Measurements from ENCODE around the gene ZGPAT.
"Not testable (repeated sequence)": the region's sequence is repeated elsewhere in the genome, so short reads cannot be mapped to it uniquely, and the experiment has no call there.

ZGPAT gene

DNA sequence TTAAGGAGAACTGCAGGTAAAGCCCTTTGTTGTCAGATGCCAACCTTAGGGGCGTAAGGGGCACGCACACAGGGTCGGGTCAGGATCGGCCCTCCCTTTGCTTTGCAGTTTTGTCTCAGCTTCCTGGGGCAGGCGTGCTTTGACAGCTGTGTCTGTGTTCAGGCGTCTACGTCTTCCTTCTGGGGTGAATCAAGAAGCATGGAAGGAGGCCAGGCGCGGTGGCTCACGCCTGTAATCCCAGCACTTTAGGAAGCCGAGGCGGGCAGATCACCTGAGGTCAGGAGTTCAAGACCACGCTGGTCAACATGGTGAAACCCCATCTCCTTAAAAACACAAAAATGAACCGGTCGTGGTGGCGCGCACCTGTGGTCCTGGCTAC, 1.3 kb downstream of the ZGPAT start:
- Histone ChIP-seq H3K27ac (no peak overlapping the region), H3K36me3 (ENCODE audit: insufficient read depth, low read length) (peaks cover 44% of the 10 kb centered on the region), H3K9me3 (ENCODE audit: low read depth, low read length) (peaks cover 8% of the 10 kb centered on the region; the same call in 1 of the 2 replicates), H3K4me3 (peak overlapping the region; percentile 96; the same call in 1 of the 2 replicates), H3K9ac (ENCODE audit: insufficient read length) (no peak overlapping the region)
- TF ChIP-seq EZH2 (IDR thresholded peaks at IDR 0.05) (no peak), POLR2AphosphoS5 (IDR thresholded peaks at IDR 0.05; ENCODE audit: borderline replicate concordance, low read depth, low read length) (no peak), FOXP2 (optimal IDR thresholded peaks at IDR 0.05; ENCODE audit: control extremely low read depth, extremely low read length, insufficient read depth) (no peak)
- DNase-seq (ENCODE audit: low read depth, low spot score): no peak

- Histone ChIP-seq H3K27ac (no peak overlapping the region), H3K9ac (ENCODE audit: insufficient read length) (no peak overlapping the region), H3K9me3 (ENCODE audit: low read depth, low read length) (peaks cover 14% of the 10 kb centered on the region), H3K4me3 (no peak overlapping the region), H3K36me3 (ENCODE audit: insufficient read depth, low read length) (peaks cover 56% of the 10 kb centered on the region)
- TF ChIP-seq FOXP2 (optimal IDR thresholded peaks at IDR 0.05; ENCODE audit: control extremely low read depth, extremely low read length, insufficient read depth): no peak
- TF ChIP-seq EZH2 (IDR thresholded peaks at IDR 0.05): no peak
- no peak for TF ChIP-seq POLR2AphosphoS5 (IDR thresholded peaks at IDR 0.05; ENCODE audit: borderline replicate concordance, low read depth, low read length)
- no peak for DNase-seq (ENCODE audit: low read depth, low spot score)
Measured at GRCh38 chr20:63711085-63711645, 3.3 kb downstream of the ZGPAT start.

DNA sequence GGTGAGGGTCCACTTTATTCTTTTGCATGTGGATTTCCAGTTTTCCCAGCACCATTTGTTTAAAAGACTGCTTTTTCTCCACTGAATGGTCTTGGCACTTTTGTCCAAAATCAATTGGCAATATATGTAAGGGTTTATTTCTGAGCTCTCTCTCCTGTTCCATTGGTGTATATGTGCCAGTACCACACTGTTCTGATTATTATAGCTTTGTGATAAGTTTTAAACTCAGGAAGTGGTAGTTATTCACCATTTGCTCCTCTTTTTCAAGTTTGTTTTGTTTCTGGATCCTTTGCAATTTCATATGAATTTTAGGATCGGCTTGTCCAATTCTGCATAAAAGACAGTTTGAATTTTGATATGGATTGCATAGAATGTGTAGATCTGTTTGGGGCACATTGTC, 4.4 kb downstream of the ZGPAT start:
- peak overlapping the region; percentile 7; the same call in 1 of the 2 replicates for H3K4me3 ChIP-seq
- TF ChIP-seq EZH2 (IDR thresholded peaks at IDR 0.05) (no peak), POLR2AphosphoS5 (IDR thresholded peaks at IDR 0.05; ENCODE audit: borderline replicate concordance, low read depth, low read length) (no peak), FOXP2 (optimal IDR thresholded peaks at IDR 0.05; ENCODE audit: control extremely low read depth, extremely low read length, insufficient read depth) (no peak)
- H3K9me3 ChIP-seq (ENCODE audit: low read depth, low read length): peaks cover 14% of the 10 kb centered on the region
- no peak overlapping the region for H3K27ac ChIP-seq
- H3K9ac ChIP-seq (ENCODE audit: insufficient read length): no peak overlapping the region
- peaks cover 60% of the 10 kb centered on the region for H3K36me3 ChIP-seq (ENCODE audit: insufficient read depth, low read length)
- DNase-seq (ENCODE audit: low read depth, low spot score): no peak

DNA sequence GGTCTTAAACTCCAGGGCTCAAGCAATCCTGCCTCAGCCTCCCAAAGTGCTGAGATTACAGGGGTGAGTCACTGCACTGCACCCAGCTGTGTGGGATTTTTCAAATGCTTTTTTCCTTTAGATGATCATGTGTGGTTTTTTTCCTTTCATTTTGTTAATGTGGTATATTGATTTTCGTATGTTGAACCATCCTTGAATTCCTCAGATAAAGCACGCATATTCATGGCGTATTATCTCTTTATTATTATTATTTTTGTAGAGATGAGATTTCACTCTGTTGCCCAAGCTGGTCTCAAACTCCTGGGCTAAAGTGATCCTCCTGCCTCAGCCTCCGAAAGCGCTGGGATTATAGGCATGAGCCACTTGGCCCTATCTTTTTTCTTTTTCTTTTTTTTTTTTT, 7.0 kb downstream of the ZGPAT start:
- no peak overlapping the region for H3K9ac ChIP-seq (ENCODE audit: insufficient read length)
- peaks cover 21% of the 10 kb centered on the region for H3K9me3 ChIP-seq (ENCODE audit: low read depth, low read length)
- DNase-seq (ENCODE audit: low read depth, low spot score): no peak
- TF ChIP-seq POLR2AphosphoS5 (IDR thresholded peaks at IDR 0.05; ENCODE audit: borderline replicate concordance, low read depth, low read length): no peak
- TF ChIP-seq FOXP2 (optimal IDR thresholded peaks at IDR 0.05; ENCODE audit: control extremely low read depth, extremely low read length, insufficient read depth): no peak
- no peak for TF ChIP-seq EZH2 (IDR thresholded peaks at IDR 0.05)
- H3K36me3 ChIP-seq (ENCODE audit: insufficient read depth, low read length): peaks cover 85% of the 10 kb centered on the region
- H3K27ac ChIP-seq: no peak overlapping the region
- no peak overlapping the region for H3K4me3 ChIP-seq

- H3K36me3 ChIP-seq (ENCODE audit: insufficient read depth, low read length): peaks cover 59% of the 10 kb centered on the region
Measured at GRCh38 chr20:63718996-63719395, 11.2 kb downstream of the ZGPAT start.

GRCh38 chr20:63722967-63723622, 15.3 kb downstream of the ZGPAT start:
- H3K36me3 ChIP-seq (ENCODE audit: insufficient read depth, low read length): peaks cover 30% of the 10 kb centered on the region
- not testable (repeated sequence) for DNase-seq (ENCODE audit: low read depth, low spot score); H3K4me3 ChIP-seq; H3K9ac ChIP-seq (ENCODE audit: insufficient read length); H3K27ac ChIP-seq; H3K9me3 ChIP-seq (ENCODE audit: low read depth, low read length)

More at GRCh38 chr20:63718996-63719395, 11.2 kb downstream of the ZGPAT start:
- H3K9ac ChIP-seq (ENCODE audit: insufficient read length): no peak overlapping the region
- no peak overlapping the region for H3K27ac ChIP-seq
- peaks cover 13% of the 10 kb centered on the region for H3K9me3 ChIP-seq (ENCODE audit: low read depth, low read length)
- no peak overlapping the region for H3K4me3 ChIP-seq
- TF ChIP-seq FOXP2 (optimal IDR thresholded peaks at IDR 0.05; ENCODE audit: control extremely low read depth, extremely low read length, insufficient read depth): no peak
- TF ChIP-seq EZH2 (IDR thresholded peaks at IDR 0.05): no peak
- no peak for TF ChIP-seq POLR2AphosphoS5 (IDR thresholded peaks at IDR 0.05; ENCODE audit: borderline replicate concordance, low read depth, low read length)
- no peak for DNase-seq (ENCODE audit: low read depth, low spot score)

- not testable (repeated sequence) for H3K4me3 ChIP-seq; H3K27ac ChIP-seq; H3K36me3 ChIP-seq (ENCODE audit: insufficient read depth, low read length); H3K9me3 ChIP-seq (ENCODE audit: low read depth, low read length); DNase-seq (ENCODE audit: low read depth, low spot score); H3K9ac ChIP-seq (ENCODE audit: insufficient read length)
Measured at GRCh38 chr20:63730189-63730733, 22.4 kb downstream of the ZGPAT start.

- TF ChIP-seq EZH2 (IDR thresholded peaks at IDR 0.05) (no peak), POLR2AphosphoS5 (IDR thresholded peaks at IDR 0.05; ENCODE audit: borderline replicate concordance, low read depth, low read length) (no peak), FOXP2 (optimal IDR thresholded peaks at IDR 0.05; ENCODE audit: control extremely low read depth, extremely low read length, insufficient read depth) (no peak)
- Histone ChIP-seq H3K36me3 (ENCODE audit: insufficient read depth, low read length) (no peaks in the 10 kb centered on the region; the same call in 1 of the 2 replicates), H3K27ac (no peak overlapping the region), H3K9ac (ENCODE audit: insufficient read length) (no peak overlapping the region), H3K9me3 (ENCODE audit: low read depth, low read length) (no peaks in the 10 kb centered on the region), H3K4me3 (no peak overlapping the region)
- no peak for DNase-seq (ENCODE audit: low read depth, low spot score)
Measured at GRCh38 chr20:63731410-63731809, 23.6 kb downstream of the ZGPAT start.

Measured in SK-N-MC (cell line).